Stimulated activated CD8-positive, alpha-beta memory T cell treated with anti-CD3 and anti-CD28 coated beads, Interleukin-2, amount 100 ng/mL, for 48 hours (primary cell): Measurements from ENCODE around the gene ZNF57.
"Not testable (repeated sequence)": the region's sequence is repeated elsewhere in the genome, so short reads cannot be mapped to it uniquely, and the experiment has no call there.

ENCODE experiments used
- DNase-seq, 2 donors: peaks; one replicate each; pipeline ENCODE4 v3.0.0-alpha.2; 2020; ENCODE audit warnings: low read depth in 2 of 2

ZNF57 gene

DNA sequence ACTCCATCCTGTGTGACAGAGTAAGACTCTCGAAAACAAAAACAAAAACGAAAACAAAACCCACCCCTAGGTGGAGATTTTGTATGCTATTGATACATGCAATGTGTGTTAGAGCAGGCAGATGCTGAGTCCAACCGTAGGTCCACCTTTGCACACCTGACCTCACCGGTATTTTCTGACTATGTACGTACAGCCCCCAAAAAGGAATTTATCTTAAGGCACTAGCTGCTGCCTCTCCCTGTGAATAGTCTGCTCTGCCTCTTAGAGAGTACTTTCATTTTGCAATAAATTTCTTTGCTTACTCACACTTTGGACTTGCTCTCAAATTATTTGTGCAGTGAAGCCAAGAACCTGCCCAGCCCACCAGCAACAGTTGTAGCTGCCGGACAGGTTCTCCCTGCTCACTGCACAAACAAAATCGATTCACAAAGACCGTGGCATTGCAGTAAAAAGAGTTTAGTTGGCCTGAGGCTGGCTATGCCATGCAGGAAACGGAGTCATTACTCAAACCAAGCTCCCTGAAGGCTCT, 52.3 kb downstream of the ZNF57 start:
- no peak for DNase-seq

GRCh38 chr19:2957160-2957559, 56.4 kb downstream of the ZNF57 start:
- no peak for DNase-seq

- DNase-seq: no peak
Observed at GRCh38 chr19:2960120-2960519, 59.4 kb downstream of the ZNF57 start.

DNA sequence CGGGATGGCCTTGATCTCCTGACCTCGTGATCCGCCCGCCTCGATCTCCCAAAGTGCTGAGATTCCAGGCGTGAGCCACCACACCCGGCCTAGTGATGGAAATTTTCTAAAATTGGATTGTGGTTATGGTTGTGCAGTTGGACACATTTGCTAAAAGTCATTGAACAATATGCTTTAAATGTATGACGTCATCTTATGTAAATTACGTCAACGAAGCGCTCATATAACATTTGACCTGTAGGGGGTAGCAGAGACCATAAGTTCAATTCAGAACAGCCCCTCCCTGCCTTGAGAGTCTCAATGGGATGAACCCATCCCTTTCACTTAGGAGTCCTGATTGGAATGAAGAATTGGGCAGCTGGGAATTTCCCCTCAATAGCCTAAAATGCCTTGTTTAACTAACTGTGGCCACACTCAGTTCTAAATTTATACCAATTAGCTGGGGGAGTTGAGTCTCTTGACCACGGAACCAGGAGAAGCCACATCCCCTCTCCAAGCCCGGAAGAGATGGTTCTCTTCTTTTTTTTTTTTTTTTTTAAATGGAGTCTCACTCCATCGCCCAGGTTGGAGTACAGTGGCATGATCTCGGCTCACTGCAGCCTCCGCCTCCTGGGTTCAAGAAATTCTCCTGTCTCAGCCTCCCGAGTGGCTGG, 61.4 kb downstream of the ZNF57 start:
- DNase-seq: no peak

DNA sequence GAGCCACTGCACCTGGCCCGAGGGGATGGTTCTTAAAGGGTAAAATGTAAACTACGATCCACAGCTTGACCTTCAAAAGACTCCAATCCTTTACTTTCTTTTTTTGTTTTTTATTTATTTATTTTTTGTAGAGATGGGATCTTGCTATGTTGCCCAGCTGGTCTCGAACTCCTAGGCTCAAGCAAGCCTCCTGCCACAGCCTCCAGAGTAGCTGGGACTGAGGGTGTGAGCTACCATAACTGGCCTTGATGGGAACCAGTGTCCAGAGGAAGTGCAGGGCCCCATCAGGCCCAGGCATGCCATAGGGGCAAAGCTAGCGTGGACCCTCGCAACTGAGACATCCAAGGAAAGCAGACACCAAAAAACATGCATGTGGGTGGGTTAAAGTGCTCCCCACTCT, 62.4 kb downstream of the ZNF57 start:
- no peak for DNase-seq

DNA sequence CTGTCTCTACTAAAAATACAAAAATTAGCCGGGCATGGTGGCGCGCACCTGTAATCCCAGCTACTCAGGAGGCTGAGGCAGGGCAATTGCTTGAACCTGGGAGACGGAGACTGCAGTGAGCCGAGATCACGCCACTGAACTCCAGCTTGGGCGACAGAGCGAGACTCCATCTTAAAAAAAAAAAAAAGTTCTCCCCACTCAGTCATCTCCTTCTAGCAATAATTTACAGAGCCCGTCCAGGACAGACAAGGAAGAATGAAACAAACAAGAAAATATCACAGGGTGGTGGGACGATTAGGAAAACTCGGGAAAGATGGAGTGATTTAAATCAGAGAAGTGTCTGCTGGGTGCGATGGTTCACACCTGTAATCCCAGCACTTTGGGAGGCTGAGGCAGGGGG, 62.9 kb downstream of the ZNF57 start:
- DNase-seq: not testable (repeated sequence)

DNA sequence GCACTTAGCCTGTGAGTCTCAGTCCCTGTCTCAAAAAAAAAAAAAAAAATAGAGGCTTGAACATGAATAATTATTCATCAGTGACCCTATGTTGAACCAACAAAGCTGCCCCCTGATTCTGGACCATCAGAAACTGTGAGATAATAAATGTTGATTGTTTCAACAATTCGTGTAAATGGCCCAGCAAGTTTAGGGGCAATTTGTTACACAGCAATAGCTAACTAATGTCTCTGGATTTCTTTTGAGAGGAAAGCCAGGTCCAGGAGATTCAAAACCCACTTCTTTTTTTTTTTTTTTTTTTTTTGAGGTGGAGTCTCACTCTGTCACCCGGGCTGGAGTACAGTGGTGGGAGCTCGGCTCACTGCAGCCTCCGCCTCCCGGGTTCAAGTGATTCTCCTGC, 64.1 kb downstream of the ZNF57 start:
- DNase-seq: no peak

- no peak for DNase-seq
Observed at GRCh38 chr19:2967972-2968371, 67.2 kb downstream of the ZNF57 start.
